NCI-H1105 treated with DMSO at 0.1 percent for 48 hours (cell line): ENCODE measurements around the gene MRPS11.
A peak's percentile ranks its signal among the peaks of the same experiment; 100 is the strongest.
"Not testable (repeated sequence)": the region's sequence is repeated elsewhere in the genome, so short reads cannot be mapped to it uniquely, and the experiment has no call there.

Experiments
- DNase-seq: peaks from one replicate; lab custom pipeline; 2025; lab: John Stamatoyannopoulos, UW

Gene MRPS11

DNA sequence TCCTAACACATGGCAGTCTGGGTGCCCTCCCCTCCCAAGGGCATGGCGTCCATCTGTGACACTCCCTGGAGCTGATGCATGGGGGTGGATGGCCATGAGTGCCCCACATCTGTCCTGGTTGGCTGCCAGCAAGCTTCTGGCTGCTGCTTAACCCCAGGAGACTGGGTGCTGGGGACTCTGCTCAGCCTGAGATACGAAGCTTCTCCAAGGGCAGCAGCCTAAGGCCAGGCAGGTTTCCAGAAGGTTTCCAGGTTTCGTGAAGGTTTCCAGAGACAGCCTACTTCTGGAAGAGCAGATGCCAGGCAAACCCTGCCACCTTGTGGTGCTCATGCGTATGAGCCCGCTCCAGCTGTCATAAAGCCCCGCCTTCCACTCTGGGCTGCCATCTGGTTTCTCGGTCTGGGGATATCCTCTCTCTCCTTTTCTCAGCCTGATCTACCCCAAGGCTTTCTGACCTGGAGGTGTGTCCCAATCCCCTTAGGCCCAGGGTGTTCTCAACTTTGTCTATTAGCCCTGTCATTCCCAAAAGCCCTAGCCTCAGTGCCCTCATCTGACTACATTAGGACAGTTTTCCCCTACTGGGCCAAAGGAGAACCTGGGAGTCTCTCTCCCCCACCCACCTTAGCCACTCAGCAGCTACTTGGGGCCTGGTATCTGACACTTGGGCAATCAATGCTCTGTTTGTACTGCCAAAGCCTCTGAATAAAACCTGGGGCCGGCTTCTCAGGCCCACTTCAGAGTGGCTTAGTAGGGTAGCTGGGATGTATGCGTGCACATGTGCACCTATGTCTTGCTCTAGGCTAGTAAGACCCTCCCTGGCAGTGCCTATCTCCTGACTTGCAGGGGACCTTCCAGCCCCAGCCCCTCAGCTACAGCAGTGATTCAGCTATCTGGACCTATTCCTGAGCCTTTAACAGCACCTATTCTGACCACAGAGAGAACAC, 12.4 kb upstream of the MRPS11 start:
- DNase-seq, result peak; percentile 47

DNA sequence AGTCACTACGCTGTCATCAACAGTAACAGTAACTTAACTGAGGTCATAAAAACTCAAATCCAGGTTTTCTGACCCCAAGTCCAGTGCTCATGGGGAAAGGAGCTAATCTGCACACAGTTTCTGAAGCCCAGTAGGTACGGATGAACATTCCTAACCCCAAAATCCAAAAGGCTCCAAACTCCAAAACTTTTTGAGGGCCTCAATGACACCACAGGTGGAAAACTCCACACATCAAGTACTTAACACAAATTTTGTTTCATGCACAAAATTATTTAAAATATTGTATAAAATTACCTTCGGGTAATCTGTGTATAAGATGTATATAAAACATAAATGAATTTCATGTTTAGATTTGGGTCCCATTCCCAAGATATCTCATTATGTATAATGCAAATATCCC, 10.8 kb upstream of the MRPS11 start:
- DNase-seq, result no peak

DNA sequence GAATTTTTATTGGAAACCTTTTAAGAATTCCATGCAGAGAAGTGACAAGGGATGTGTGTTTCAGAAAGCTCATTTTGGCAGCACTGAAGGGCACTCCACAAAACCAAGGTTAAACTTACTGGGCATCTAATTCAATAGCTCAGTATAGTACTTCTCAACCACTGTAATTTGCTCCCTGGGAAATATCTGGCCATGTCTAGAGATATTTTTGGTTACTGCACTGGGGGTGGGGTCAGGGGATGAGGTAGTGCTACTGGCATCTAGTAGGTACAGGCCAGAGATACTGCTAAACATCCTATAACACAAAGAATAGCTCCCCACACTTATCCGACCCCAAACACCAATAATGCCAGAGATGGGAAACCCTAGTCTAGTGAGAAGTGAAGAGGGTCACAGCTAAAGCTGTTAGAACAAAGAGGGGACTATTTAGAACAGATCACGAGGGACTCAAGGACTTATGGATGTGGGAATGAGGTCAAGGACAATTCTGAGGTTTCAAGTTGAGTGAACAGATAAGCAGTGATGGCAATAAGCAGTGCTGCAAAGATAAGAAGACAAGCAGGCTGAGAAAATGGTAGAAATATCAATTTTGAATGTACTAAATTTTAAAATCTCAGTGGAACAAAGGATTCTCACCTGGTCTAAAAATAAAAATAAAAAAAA, 3.5 kb upstream of the MRPS11 start:
- DNase-seq, result no peak

DNA sequence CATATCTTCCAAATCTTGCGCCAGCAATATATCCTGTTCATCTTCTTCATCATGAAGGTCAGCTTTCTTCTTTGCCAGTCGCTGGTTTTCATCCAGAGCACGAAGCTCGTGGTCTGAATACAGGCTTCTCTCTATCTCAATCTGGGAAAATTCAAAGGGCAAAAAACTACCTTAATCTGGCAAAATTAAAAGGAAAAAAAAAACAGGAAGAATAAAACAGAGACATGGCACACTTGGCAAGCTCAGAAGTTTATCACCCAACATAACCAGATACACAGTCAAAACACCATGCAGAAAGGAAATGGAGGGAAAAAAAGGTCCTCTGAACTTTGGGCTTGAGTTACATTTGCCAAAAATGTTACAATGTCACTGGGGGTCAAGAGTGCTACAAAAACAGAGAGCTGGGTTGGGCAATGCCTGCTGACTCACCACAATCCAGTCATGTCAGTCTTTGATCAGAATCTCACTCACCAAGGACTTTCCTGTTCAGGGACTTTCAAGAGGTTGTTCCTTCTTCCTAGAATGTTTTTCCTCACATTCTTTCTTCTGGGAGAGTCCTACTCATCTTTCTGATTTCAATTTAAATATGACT, 1.8 kb upstream of the MRPS11 start:
- DNase-seq, result no peak

DNA sequence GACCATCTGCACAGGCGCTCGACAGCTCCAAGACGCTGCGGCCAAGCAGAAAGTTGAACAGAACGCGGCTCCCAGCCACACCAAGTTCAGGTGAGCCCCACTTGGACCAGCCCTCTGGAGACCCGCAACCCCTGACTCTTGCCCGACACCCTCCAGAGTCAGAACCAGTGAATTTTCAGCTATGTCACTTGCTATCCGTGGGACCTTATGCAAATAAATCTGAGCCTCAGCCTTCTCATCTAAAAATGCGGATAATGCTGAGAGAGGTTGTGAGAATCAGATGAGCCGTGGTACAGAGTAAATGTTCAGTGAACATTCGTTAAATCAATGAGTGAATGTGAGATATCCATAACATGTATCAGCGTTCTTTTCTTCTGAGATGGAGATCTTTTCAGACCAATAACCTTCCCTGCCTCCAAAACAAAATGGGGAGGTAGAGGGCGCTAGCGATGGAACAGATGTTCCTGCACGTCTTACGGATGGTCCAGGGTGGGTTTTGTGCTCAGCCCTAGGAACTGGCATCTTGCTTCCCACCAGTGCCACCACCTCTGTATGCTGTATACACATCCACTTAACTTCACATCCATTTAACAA, 524 bp downstream of the MRPS11 start:
- DNase-seq, result no peak

DNA sequence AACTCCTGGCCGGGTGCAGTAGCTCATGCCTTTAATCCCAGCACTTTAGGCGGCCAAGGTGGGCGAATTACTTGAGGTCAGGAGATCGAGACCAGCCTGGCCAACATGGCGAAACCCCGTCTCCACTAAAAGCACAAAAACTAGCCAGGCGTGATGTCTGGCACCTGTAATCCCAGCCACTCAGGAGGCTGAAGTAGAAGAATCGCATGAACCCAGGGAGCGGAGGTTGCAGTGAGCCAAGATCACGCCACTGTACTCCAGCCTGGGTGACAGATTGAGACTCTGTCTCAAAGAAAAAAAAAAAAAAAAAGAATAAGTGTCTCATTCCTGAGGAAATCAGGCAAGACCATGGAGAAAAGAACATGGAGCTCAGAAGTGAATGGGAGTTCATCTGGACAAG, 1.2 kb downstream of the MRPS11 start:
- not testable (repeated sequence) for DNase-seq

DNA sequence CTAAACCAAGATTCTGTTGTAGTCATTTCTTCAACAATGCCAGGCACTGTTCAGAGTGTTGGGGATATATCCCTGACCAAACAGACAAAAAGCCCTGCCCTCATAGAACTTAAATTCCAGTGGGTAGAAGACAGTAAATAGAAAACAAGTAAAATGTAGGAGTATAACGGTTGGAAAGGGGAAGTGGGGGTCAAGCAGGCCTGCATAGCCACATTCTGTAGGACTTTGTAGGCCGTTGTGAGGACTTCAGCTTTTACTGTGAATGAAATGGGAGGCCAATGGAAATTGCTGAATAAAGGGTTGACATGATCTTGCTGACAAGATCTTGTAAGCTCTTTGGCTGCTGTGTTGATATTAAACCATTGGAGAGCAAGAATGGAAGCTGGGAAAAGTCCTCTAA, 1.8 kb downstream of the MRPS11 start:
- DNase-seq, result no peak

DNA sequence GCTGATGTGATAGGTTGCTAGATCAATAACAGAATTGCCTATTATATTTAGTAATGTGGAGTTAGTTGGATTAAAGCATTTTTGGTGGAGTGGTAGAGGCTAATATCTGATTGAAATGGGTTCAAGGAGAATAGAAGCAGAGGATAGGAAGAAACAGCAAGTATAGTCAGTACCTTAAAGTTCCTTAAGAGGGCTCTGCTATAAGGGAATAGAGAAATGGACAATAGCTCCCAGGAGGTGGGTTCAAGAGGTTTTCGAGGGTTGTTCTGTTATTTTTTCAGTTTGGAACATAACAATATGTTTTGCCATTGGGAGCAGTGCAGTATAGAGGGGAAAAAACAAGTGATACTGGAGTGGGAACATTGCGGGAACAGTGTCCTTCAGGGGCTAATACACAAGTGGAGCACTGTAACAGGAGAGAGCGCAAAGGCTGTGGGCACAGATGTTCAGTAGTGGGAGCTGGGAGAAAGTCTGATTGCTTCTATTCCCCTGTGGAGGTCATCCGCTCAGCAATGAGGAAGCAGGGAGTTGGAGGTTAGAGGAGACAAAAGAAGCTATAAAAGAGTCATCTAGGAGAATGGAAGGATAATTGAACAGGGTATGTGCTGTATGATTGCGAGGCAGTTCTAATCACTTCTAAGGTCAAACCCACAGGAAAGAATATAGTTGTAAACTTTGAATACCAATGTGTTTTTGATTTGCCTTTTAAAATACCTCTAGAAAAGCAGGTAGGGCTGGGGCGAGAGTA, 3.3 kb downstream of the MRPS11 start:
- no peak for DNase-seq

DNA sequence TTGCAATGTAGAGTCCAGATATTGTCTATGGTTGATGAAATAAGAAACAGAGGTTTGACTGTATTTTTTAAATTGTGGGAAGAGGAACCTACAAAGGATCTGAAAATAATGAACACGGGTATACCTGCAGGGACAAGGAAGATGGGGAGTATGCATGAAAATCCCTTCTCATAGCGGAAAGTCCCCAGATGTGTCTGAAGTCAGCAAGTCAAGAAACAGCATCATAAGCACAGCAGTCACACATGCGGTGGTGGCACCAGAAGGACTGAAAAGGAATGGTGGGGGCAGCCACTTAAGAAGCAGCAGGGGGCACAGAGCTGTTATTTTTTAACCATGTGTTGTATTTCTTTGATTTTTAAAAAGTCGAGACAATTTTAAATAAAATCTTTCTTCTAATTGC, 4.7 kb downstream of the MRPS11 start:
- no peak for DNase-seq

DNA sequence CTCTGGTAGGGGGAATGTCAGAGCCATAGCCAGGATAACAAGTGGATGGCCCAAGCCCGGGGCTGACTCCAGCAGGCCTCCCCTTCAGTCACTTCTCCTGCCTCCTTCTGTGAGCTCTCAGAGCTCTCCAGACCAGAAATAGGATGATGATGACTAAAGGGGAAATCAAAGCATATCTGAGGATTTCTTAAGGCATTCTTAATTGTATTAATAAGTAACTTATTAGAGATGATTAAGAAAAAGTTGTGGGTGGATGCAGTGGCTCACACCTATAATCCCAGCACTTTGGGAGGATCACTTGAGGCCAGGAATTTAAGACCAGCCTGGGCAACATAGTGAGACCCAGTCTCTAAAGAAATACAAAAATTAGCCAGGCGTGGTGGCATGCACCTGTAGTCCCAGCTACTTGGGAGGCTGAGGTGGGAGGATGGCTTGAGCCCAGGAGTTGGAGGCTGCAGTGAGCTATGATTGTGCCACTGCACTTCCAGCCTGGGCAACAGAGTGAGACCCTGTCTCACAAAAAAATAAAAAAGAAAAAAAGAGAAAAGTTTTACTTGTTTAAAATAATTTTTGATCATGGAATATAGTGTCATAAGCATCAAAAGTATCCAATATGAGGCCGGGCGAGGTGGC, 6.3 kb downstream of the MRPS11 start:
- not testable (repeated sequence) for DNase-seq

DNA sequence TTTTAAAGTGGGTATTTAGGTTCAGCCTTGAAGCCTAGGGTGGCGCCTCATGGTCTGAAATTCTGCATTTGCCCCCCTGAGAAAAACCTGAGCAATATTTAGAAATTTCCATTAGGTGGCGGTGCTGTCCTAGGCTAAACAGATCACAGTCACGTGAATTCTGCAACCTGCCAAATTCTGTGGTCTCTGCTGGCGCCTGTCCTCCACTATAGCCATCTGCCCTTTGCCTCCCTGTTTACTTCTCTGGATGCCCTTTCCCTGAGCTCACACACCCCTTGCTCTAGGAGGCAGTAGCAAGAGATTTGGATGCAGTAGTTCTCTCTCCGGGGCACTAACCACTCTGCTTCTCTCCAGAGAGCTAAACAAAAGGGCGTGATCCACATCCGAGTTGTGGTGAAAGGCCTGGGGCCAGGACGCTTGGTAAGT, 9.1 kb downstream of the MRPS11 start:
- DNase-seq, result peak; percentile 50

DNA sequence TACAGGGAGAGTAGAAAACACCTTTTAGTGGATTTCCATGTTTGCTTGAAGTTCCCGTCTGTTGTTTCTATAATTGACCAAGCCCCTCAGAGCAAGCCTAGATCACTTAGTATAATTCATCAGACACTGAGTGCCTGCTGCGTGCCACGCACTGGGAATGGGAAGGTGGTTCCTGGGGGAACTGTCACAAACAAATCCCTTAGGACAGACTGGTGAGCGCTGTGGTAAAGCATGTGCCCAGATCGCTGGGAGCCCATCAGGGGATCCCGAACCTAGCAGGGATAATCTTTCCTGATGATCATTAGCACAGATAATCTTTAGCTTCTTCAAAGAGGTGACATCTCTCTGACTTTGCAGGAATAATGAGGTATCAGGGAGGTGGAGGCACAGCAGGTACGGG, 9.6 kb downstream of the MRPS11 start:
- DNase-seq, result no peak

DNA sequence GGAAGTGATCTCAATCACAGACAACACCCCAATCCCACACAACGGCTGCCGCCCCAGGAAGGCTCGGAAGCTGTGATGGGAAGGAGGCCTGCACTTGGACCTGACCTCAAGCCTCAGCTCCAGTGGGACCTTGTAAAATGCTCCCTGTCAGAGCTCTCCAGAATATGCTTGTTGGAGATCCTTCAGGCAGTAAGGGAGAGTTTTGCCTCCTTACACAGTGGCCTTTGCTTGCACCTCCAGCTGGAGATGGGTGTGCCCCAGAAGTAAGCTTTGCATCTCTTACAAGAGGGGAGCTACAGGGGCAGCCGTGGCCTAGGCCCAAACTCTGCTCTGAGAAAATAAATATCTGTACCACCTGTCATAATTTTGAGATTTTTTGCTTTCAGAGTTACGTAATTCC, 10.4 kb downstream of the MRPS11 start:
- DNase-seq, result no peak

DNA sequence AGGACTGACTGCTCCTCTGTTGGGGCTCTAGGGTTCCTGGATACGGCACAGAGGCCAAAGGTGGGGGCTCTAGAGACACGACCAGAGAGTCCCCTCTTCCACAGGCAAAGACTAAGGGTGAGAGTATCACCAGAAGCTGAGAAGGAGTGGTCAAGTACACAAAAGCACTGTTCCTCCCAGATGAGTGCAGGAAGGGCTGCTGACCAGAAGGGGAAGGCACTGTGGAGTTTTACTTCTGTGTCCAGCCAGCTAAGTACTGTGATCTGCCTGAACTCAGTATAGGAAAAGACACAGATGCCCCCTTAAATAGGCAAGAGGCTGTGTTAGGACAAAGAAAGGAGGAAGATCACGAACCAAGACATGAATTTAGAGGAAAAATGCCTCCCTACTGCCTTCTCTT, 11.7 kb downstream of the MRPS11 start:
- DNase-seq, result no peak

DNA sequence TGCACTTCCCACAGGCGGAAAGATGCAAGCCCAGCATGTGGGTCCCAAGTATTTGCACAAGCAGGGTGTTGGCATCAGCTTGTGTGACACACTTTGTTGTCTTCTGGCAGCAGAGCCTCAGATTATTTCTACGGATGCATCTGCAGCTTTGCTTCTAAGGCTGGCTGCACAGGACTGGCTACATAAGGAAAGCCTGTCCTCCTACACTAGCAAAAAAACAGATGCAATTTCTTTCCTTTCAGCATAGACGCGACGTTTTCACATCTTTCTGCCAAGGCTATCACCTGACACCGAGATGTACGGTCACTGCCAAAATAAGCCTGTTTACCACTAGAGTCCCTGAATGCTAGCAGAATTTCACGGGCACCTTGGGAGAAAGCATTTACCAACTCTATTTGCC, 13.5 kb downstream of the MRPS11 start:
- no peak for DNase-seq

DNA sequence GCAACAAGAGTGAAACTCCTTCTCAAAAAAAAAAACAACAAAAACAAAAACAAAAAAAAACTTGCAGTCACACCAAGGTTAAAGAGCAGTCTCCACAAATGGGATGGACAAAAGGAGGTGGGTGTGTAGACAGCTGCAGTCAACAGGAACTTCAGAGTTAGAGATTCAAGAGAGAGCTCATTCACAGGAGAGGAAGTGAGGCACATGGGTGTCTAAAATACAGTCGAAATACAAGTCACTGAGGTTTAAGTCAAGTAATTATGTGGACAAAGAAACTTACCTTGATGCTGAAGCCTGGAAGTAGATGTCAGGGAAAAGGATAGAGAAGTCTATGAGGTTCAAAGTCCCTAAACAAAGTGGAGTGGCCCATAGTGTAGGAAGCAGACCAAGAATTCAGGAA, 14.8 kb downstream of the MRPS11 start:
- DNase-seq, result no peak

DNA sequence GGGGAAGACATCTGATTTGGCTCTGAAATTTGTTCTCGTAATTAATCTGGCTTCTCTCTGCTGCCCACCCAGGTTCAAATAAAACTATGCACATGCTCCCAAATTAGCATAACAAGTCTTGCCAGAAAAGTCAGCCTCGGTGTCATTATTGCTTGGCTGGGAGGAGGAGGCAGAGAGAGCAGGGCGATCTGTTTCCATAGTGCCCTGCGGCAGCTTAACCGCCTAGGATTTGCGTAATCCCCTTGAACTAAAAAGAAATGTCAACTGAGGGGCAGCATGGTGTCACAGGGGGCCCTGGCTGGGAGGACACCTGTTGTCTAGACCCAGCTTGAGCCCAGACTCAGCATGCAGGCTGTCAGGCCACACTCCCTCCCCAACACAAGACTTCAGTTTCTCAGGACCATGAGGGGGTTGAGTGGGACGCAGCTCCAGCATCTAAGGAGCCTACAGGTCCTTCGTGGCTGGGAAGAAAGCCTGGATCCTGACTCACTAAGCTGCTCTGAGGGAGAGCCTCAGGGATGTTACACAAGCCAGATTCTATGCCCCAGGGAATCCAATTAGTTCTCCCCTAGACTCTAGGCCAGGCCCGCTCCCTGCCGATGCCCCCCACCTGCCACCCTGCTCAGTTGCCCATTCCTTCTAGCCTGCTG, 17.3 kb downstream of the MRPS11 start:
- no peak for DNase-seq

DNA sequence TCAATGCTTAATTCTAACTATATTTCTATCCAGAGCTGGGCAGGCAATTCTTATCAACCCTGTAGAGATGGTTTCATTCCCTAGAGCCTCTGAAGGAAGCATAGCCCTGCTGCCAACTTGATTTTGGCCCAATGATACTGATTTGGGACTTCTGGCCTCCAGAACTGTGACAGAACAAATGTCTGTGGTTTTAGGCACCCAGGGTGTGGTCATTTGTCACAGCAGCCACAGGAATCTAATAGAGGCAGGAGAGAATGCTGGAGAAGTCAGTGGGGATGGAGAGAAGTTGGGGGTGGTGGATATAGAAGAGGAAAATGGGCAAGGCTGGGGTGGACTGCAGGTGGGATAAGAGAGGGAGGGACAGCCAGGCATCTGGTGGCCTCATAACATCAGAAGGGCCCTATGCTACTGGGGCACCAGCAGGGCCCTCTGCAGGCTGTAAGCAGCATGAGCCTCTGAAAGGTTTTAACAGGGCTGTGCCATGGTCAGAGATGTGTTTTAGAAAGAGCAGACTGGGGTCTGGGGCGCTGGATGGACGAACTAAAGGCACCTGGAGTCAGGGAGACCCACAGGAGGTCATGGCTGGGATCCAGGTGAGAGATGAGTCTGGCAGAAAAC, 19.8 kb downstream of the MRPS11 start:
- DNase-seq, result no peak

DNA sequence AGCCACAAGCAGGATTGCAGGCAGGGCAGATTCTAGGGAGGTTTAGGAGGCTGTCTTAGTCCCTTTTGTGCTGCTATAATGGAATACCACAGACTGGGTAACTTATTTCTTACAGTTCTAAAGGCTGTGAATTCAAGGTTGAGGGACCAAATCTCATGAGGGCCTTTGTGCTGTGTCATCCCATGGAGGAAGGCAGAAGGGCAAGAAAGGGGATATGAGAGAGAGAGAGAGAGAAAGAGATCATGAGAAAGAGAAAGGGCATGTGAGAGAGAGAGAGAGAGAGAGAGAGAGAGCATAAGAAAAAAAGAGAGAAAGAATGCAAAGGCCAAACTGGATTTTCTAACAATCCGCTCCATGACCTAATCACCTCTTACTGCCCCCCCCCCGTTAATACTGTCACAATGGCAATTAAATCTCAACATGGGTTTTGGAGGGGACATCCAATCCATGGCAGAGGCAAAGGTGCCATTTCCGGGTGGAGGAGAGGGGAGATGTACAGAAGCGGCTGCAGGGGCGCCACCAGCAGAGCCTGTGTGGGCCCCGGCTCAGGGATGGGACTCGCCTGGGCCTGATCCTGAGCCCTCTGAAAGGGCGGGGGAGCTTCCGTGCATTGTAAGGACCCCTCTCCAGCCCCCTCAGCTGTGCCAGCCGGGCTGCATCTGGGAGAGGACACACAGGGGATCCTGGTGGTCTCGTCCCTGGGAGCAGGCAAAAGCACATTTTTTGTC, 20.5 kb downstream of the MRPS11 start:
- DNase-seq, result no peak

DNA sequence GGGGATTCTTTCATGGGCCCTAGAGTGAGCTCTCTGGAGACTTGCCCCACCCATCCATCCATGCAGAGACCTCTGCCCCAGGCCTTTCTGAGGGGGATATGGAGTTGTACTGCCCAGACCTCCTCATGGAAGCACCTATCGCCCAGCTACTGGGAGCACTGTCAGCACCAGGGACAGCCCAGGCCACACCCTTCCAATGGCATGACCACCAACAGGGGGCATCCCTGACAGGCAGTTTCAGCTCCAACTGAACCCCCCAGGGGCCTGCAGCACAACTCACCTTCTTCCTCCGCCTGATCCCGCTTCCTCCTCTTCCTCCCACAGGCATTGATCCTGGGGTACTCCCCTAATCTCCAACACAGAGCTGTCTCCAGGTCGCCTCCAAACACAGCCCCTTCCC, 21.8 kb downstream of the MRPS11 start:
- DNase-seq, result no peak
